ENCODE results near the gene MYO9A.
"Not testable (repeated sequence)": the region's sequence is repeated elsewhere in the genome, so short reads cannot be mapped to it uniquely, and the experiment has no call there.

Gene MYO9A

GRCh38 chr15:71939981-71940588 lies 177.9 kb downstream of the MYO9A start:
- no peak for DNase-seq

- DNase-seq: no peak
Measured at GRCh38 chr15:71937650-71938311, 180.2 kb downstream of the MYO9A start.

DNA sequence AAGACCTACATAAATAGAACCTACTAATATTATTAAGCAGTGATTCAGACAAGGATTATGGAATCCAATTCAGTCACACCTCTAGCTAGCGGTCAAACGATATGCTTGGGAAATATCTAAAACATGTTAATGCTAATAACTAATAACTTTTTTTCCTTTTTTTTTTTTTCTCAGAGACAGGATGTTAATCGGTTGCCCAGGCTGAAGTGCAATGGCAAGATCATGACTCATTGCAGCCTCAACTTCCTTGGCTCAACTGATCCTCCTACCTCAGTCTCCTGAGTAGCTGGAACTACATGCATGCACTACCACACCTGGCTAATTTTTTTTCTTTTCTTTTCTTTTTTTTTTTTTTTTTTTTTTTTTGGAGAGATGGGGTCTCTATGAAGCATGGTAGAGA lies 183.5 kb downstream of the MYO9A start:
- no peak for DNase-seq

- no peak for DNase-seq
Measured at GRCh38 chr15:71932689-71933088, 185.3 kb downstream of the MYO9A start.

DNA sequence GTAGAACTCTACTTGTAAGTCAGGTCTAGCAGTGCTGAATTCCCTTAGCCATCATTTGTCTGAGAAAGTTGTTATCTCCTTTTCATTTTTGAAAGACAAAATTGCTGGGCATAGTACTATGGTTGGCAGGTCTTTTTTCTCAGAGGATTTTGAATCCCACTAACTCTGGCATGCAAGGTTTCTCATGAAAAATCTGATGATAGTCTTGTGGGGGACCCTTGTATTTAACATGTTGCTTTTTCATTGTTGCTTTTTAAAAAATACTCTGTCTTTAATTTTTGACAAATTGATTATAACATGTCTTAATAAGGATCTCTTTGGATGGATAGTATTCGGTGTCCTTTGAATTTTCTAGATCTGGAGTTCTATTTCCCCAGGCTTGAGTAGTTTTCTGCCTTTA lies 186.7 kb downstream of the MYO9A start:
- no peak for DNase-seq

- DNase-seq: no peak
Measured at GRCh38 chr15:71925145-71925544, 192.8 kb downstream of the MYO9A start.

- DNase-seq: no peak
Measured at GRCh38 chr15:71921191-71921590, 196.8 kb downstream of the MYO9A start.

- no peak for DNase-seq
Measured at GRCh38 chr15:71920573-71920972, 197.4 kb downstream of the MYO9A start.

GRCh38 chr15:71916834-71917233 lies 201.1 kb downstream of the MYO9A start:
- DNase-seq: no peak

GRCh38 chr15:71914092-71914491 lies 203.9 kb downstream of the MYO9A start:
- no peak for DNase-seq

GRCh38 chr15:71899674-71900073 lies 218.3 kb downstream of the MYO9A start:
- DNase-seq: no peak

- DNase-seq: no peak
Measured at GRCh38 chr15:71893691-71894090, 224.3 kb downstream of the MYO9A start.

DNA sequence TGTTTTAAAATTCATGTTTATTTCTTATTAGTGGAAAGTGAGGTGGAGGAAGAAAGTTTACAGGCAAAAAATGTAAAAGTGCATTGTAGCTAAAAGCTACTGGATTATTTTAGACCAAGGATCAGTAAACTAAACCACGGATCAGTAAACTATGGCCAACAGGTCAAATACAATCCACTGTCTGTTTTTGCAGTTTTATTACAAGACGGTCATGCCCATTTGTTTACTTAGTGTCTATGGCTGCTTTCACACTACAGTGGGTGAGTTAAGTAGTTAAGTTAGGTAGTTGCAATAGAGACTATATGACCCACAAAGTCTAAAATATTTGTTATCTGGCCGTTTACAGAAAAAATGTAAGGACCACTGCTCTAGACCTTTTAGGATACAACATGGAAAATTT lies 225.6 kb downstream of the MYO9A start:
- no peak for DNase-seq

- DNase-seq: no peak
Measured at GRCh38 chr15:71891026-71891425, 226.9 kb downstream of the MYO9A start.

DNA sequence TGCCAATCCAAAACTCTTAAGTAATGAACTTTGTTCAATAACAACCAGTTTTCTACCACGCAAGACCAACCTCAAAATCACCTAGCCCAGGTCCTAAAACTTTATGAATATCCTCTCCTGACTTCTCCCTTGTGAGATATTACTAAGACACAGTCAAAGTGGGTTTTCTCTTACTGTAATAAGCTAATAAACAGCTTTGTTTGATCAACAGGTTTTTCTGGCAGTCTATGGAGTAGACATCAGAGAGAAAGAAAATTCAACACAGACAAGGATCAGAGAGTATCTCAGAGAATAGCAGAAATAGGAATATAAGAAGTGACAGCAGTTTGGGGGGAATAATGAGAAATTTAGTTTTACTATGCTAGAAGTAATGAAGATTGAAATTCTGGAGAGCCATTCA lies 228.0 kb downstream of the MYO9A start:
- DNase-seq: no peak

DNA sequence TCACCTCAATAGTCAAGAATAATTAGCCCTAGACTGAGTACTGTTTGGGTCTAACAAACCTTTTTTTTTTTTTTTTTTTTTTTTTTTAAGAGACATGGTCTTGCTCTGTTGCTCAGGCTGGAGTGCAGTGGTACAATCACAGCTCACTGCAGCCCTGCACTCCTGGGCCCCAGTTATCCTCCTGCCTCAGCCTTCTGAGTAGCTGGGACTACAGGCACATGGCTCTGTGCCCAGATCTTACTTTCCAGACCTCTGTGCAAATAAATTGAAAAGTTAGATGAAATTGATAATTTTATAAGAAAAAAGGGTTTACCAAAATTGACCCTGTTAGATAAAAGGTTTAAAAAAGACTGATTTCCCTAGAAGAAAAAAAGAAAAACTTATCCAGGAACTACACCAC lies 228.6 kb downstream of the MYO9A start:
- no peak for DNase-seq

GRCh38 chr15:71888797-71889196 lies 229.2 kb downstream of the MYO9A start:
- no peak for DNase-seq

- no peak for DNase-seq
Measured at GRCh38 chr15:71885390-71885789, 232.6 kb downstream of the MYO9A start.

DNA sequence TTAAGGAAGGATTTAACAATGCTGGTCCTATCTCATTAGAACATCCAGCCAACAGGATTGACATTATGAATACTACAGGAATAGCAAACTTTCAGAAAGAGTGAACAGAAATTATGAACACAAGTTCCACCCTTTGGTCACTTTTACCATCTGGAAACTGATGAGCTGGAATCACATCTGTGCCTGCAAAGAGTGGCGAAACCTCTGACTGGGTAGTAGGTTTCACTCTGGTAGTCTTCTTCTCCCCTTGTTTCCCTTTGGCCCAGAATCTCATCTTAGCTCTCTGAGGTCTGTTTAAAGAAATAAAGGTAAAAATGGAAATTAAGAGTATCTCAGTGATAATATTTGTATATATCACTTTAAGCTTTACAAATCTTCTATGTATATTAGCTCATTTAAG lies 234.5 kb downstream of the MYO9A start:
- no peak for DNase-seq

DNA sequence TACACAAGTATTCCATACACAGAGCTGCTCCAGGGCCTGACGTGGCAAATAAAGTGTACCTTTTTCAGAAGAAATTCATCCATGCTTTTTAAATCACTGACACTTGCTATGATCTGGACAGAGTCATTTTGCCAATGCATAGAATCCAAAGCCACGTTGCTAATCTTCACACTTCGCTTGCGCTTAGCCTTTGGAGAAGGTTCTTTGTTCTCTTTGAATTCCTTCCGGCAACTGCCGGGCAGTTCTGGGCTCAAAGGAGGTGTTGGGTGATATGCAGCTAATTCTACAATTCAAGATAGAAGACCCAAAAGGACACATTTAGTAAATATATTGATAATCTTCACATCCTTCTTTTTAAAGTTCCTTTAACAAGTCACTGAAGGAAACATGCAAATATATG lies 237.7 kb downstream of the MYO9A start:
- DNase-seq: no peak

DNA sequence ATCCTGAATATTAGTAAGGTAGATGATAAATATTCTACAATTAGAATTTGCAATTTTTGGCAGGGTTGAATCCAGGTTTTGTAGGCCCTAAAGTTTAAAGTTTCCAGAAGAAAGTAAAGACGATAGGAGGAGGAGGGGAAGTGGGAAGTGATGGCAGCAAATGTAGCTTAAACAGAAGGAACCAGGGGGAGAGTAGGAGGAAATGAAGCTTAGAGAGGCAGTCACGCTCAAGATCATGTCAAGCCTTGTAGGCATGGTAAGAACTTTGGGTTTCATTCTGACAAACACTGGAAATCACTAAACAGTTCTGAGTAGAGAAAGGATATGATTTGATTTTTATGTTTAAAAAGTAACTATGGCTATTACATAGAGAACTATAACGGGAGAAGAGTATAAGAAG lies 243.7 kb downstream of the MYO9A start:
- no peak for DNase-seq

DNA sequence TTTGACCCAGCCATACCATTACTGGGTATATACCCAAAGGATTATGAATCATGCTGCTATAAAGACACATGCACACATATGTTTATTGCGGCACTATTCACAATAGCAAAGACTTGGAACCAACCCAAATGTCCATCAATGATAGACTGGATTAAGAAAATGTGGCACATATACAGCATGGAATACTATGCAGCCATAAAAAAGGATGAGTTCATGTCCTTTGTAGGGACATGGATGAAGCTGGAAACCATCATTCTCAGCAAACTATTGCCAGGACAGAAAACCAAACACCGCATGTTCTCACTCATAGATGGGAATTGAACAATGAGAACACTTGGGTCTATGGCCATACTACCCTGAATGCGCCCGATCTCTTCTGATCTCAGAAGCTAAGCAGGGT lies 259.7 kb downstream of the MYO9A start:
- not testable (repeated sequence) for DNase-seq

DNA sequence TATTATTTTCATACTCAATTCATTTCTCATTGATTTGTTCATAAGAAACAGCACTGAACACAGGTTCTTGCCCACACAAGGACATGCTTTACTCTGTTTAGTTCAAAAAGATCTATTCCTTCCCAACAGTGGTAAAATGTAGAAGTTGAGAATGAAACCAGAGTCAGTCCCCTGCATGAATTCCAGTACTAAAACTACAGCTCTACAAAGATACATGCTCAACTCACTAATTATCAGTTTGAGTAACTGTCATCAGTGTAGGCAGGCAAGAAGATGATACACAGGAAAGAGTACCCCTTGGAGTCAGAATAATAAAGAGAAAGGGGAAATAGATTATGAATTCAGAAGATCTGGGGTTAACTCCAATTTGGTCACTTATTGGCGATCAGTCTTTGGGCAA lies 264.4 kb downstream of the MYO9A start:
- DNase-seq: no peak

DNA sequence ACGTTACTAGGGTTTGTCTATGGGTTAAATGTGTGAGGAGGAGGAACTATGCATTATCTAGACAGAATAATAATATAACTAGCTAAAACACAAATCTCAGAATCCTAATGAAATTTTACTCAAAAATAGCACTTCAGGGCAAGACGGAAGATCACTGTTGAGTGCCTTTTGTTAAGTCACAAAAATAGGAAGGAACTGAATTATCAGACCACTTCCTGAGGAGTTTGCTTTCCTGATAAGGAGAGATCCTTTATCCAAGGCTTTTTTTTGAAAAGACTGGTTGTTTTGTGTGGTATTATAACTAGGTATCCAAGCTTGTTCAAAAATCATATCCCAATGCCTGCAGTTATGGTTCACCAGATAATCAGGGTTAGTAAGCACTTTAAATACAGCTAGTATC lies 273.0 kb downstream of the MYO9A start:
- DNase-seq: no peak

DNA sequence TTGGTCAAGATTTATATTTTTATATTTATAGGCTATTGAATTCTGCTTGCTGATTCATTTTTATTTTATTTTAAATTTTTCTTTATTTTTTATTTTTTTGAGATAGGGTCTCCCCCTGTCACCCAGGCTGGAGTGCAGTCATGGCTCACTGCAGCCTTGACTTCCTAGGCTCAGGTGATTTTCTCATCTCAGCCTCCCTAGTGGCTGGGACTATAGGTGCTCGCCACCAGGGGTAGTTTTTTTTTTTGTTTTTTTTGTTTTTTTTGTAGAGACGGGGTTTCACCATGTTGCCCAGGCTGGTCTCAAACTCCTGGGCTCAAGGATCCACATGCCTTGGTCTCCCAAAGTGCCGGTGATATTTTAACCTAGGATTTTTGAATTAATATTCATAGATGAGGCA lies 276.4 kb downstream of the MYO9A start:
- no peak for DNase-seq
